Kidney capillary endothelial cell (primary cell): ENCODE data around the gene SIGLEC14.
"Not testable (repeated sequence)": the region's sequence is repeated elsewhere in the genome, so short reads cannot be mapped to it uniquely, and the experiment has no call there.

Source experiments
- DNase-seq: peaks from one replicate; pipeline ENCODE4 v3.0.0-alpha.2; 2018; ENCODE audit warnings: low spot score

SIGLEC14 gene

DNA sequence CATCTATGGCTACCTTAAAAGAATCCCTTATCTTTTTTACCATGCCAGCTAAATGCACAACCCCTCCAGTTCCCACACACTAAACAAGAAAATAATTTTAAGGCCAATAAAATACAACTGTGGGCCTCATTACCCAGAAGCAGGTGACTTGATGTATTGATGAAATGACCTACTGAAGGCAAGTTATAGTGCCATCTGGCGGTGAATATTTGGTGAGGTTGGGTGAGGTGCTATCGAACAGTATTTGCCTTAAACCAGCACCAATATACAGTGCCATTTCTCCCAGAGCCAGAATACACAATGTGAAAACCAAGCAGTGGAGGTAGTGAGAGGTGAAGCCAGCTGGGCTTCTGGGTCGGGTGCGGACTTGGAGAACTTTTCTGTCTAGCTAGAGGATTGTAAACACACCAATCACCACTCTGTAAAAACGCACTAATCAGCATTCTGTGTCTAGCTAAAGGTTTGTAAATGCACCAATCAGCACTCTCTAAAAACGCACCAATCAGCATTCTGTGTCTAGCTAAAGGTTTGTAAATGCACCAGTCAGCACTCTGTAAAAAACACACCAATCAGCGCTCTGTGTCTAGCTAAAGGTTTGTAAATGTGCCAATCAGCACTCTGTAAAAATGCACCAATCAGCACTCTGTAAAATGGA lies 29.4 kb upstream of the SIGLEC14 start:
- not testable (repeated sequence) for DNase-seq

DNA sequence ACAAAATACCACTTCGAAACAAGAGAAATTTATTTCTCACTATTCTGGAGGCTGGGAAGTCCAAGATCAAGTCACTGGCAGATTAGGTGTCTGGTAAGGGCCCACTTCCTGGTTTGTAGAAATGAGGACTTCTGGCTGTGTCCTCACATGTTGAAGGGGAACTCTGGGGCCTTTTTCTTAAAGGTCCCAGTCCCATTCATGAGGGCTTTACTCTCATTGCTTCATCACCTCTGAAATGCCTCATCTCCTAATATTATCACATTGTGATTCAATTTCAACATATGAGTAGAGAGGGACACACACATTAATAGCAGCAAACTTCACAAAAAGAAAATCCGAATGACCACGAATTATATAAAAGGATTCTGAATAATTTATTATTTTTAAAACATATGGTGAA lies 21.6 kb upstream of the SIGLEC14 start:
- no peak for DNase-seq

DNA sequence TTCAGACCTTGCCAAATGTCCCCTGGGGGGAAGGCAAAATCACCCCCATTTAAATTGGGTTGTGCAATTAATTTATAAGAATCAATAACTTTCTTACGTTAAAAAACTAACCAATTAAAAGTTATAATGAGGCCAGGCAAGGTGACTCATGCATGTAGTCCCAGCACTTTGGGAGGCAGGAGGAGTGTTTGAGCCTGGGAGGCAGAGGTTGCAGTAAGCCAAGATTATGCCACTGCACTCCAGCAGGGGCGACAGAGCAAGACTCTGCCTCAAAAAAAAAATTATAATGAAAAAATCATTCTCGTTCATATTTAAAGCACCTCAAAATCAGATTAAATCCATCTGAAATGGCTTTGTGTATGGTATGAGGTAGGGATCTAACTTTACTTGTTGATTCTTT lies 18.4 kb upstream of the SIGLEC14 start:
- DNase-seq: no peak

DNA sequence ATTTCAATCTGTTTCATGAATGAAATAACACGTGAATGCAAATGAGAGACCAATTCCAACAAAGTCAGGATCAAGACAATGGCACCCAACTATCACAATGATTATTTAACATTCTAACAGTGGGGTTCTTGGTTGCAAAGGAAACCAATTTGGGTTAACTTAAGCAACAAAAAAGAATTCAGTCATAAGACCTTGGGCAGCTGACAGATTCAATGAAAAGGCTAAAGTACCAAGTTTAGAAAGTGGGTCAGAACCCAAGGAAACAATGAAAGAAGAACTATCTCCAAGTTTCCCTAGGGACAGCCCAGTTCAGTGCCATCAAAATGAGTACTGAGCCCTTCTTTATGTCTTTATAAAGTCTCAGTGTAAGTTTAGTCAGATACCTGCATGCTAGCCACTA lies 17.5 kb upstream of the SIGLEC14 start:
- no peak for DNase-seq

DNA sequence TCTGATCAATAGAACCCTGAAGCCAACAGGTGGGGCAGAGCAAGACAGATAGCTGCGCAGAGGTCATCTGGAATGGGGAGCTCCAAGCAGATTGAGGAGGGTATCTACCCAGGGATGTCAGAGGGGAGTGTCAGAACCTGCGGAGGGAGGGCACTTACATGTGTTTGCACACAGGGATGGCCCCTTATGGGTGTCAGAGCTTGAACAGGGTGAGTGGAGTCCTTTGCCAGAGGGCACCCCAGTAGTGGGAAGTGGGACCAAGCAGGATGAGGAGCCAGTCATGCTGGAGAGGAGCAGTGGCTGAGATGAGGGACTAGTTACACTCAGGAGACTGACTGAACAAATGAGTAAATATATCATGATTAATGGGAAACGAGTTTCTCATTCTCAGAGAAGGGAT lies 17.0 kb upstream of the SIGLEC14 start:
- no peak for DNase-seq

DNA sequence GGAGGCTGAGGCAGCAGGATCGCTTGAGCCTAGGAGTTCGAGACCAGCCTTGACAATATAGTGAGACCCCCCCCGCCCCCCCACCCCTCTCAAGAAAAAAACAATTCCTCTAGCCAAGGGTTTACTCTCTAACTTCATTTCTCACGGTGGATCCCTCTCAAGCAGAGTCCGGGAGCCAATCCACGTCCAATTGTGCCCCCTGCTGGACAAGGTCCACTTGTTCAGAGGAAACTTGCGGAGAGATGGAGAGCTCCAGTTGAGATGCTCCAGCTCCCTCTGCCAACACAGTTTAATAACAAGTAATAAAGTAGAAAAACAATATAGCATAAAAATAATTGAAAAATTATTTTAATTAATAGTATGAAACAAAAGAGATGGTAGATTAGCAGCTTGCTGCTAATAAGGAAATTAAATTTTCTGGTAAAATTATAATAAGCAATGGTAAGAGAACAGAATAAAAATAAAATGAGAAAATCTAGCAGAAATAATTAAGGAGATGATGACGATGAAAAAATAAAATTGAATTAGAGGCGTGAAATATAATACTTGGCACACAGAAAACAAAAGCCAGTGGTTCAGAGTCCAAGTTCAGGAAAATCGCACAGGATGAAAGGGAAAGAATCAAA lies 14.5 kb upstream of the SIGLEC14 start:
- DNase-seq: peak; percentile 46

DNA sequence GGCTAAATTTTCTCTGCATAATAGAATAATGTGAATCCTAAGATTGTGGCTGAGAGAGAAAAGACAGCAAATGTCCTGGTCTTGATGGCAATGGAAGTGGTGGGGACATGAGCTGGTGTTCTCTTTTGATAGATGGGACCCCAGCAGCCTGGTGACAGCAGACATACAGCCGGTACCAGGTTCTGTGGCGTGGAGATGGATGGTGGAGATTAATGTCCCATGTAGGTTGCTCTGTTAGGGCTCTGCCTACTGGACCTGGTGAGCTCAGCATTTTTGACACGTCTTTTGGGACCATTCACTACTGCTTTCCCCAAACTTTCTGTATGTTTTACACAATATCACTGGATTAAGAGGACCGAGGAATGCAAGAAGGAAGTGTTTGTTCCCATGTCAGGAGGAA lies 8.2 kb upstream of the SIGLEC14 start:
- no peak for DNase-seq

DNA sequence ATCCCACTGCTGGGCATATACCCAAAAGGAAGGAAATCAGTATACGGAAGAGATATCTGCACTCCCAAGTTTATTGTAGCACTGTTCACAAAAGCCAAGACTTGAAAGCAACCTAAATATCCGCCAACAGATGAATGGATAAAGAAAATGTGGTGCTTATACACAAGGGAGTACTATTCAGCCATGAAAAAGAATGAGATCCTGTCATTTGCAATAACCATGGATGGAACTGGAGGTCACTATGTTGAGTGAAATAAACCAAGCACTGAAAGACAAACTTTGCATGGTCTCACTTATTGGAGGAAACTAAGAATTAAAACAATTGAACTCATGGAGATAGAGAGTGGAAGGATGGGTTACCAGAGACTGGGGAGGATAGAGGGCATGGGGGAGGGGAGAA lies 6.5 kb upstream of the SIGLEC14 start:
- DNase-seq: no peak

DNA sequence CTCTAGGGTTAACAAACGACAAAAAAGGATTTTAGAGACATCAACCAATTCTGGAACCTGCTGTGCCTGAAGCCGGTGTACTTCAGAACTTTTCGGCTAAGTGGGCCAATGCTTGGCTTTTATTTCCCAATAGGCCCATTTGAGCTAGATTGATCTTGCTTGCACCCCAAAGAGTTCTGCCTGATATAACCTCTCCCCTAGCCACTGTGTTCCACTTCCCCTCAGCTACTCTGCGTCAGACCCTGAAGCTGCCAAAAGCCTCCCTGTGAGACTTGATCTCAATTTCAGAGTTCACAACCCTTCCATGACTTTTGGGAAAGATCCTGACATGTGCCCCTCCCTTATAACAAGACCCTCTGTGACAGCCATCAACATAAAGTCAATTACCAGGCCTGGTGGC lies 5.6 kb upstream of the SIGLEC14 start:
- DNase-seq: no peak

DNA sequence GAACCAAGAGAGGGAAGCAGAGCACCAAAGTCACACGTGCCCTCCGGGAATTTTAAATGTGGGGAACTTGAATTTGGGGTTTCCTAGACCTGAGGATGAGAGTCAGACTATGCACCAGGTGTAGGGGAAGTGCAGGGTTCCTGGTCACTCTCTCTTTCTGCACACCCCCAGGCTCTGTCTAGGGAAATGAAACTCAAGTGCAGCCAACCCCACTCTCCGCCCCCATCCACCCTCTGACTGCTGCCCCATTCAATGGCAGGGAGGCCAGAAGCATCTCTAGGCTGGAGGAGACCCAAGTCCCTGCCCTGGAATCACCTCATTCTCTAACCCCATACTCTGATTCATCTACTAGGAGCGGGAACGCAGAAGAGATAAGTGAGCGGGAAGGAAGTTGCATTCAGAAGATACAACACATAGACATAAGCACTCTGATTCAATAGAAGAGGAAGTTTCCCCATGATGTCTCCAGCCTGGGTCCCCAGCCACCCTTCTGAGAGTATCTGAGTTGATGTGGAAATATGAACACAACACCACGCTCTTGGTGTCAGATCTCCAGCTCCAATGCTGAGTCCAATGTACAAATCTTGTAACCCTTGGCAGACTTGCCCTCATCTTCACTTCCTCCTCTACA lies 4.7 kb upstream of the SIGLEC14 start:
- no peak for DNase-seq

DNA sequence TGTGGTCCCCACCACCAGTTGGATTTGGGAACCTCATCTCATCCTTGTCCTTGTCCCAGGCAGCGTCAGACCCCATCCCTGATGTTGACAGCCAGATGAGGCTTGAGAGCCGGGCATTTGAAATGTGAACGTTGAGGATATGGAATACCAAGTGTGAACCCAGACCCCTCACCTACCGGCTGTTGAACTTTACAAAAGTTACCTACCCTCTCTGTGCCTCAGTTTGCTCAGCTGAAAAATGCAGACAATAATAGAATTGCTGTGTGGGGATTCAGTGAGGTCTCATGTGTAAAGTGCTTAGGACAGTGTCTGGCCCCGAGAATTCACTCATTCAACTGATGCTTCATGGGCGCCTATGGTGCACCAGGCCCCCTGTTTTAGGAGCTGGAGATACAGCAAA lies 693 bp upstream of the SIGLEC14 start:
- DNase-seq: no peak

DNA sequence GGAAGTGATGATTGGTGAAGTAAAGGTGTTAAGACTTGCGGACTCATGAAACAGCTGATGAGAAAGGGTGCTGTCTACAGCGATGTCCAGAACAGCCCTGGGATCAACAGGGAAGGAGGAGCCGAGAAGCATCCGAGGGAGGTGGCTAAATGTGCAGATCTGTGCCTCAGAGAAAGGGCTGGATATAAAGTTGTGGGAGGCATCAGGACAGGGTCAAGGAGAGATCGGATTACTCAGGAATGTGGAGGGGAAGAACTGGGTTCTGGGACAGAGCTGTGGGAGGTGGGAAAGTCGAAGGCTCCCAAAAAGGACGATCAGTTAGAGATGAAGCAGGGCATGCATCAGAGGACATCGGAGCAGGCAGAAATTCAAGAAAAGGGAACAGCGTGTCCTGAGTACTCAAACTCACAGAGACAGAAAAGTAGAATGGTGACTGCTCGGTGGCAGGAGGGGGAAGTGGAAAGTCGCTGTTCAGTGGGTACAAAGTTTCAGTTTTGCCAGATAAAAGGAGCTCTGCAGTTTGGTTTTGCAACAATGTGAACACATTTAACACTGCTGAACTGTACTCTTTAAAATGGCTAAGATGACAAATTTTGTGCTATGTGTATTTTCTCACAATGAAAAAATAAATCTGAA lies 1.9 kb downstream of the SIGLEC14 start:
- no peak for DNase-seq

DNA sequence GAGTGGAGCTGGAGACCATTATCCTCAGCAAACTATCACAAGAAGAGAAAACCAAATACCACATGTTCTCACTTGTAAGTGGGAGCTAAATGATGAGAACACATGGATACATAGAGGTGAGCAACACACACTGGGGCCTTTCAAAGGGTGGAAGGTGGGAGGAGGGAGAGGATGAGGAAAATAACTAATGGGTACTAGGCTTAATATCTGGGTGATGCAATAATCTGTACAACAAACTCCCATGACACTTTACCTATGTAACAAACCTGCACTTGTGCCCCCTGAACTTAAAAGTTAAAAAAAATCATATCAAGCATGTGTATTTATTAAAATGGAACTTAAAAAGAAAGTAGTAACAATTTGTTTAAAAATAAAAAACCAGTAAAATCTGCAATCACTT lies 5.0 kb downstream of the SIGLEC14 start:
- no peak for DNase-seq

DNA sequence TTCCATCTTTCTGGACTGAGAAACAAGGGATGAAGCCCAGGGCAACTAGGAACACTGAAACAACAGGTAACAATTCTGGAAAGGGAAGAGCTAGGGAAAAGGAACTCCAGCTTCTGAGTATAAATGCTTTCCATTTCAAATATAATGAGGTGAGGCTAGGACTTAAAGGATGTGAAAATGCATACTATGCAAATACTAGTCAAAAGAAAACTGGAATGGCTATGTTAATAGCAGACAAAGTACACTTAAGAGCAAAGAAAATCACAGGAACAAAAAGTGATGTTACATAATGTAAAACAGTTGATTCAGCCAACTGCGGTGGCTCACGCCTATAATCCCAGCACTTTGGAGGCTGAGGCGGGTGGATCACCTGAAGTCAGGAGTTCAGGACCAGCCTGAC lies 6.2 kb downstream of the SIGLEC14 start:
- DNase-seq: no peak

DNA sequence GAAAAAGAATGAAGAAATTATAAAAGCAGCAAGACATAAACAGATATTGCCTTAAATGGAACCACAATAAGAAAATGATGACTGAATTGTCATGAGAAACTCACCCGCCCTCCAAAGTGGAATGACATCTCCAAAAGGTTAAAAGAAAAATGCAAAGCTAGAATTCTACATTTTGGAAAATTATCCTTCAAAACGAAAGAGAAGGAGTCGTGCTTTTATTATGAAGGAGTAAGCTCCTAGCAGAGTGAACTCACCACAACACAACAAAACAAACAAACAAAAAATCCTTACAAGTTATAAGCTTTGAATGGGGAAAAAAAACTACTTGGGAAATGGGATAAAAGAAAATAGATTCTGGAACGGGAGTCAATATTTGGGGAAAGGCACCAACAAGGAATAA lies 6.7 kb downstream of the SIGLEC14 start:
- no peak for DNase-seq

DNA sequence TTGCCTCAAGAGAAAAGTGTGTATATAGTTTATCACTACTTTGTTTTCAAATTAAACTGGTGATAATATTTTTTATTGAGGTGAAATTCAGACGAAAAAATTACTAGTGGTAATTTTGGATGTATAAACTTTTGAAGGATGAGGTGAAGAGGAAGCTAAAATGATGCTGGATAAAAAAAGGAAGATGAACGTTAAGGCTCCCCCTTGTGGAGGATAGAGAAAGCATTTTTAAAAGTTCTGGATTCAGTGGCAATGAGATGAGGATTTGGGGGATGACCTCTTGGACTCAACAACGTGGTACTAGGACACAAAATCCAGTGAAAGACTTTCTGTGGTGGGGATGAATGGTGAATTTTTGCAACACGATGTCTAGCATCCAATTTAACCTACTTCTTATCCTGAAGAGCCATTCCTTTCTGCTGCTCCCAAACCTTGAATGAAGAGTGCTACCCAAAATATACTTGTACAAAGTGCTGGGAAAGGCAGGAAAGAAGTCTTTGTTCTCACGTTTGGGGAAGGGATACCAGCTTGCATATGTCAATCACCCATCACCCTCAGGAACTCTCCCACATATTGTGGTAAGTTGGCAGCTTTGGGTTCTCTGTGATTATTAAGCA lies 9.2 kb downstream of the SIGLEC14 start:
- peak; percentile 20 for DNase-seq

DNA sequence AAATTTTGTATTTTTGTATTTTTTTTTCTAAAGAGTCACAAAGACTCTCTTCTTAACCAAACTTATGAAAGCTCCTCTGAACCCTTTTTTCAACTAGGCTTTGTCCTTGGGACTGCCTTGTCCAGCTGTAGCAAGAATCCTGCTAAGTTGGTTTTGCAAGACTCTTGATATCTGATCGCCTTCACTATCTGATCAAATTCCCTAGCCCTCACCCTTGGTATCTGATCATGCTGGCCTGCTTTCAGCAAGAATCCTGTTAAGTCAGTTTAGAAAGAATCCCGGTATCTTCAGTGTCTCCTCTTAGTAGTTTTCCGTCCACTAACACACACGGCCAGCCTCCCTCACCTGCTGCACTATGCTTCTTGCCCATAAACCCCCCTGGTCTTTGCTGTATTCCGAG lies 14.5 kb downstream of the SIGLEC14 start:
- DNase-seq: no peak

DNA sequence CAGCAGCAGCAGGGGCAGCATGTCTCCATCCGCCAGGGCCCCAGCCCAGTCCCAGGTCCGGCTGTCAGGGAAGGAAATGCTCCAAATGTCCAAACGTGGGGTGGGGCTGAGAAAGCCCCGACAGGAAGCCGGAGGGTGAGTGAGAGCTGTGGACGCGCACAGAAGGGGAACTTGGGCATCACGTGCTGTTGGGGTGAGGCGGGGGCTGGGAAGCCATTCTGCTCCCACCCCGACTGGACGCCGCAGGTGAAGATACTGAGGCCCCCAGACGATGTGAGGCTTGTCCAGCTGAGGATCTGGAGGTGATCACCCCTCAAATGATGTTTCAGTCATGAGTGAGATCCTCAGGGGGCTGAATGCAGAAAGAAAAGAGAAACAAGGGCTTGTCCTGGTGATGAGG lies 16.3 kb downstream of the SIGLEC14 start, which contains the start of gene SIGLEC5:
TSS of gene SIGLEC5 (minus strand) at position 87 of the 400 bp plus-strand sequence. CDS start at position 21, 66 bp downstream.
- DNase-seq: not testable (repeated sequence)

DNA sequence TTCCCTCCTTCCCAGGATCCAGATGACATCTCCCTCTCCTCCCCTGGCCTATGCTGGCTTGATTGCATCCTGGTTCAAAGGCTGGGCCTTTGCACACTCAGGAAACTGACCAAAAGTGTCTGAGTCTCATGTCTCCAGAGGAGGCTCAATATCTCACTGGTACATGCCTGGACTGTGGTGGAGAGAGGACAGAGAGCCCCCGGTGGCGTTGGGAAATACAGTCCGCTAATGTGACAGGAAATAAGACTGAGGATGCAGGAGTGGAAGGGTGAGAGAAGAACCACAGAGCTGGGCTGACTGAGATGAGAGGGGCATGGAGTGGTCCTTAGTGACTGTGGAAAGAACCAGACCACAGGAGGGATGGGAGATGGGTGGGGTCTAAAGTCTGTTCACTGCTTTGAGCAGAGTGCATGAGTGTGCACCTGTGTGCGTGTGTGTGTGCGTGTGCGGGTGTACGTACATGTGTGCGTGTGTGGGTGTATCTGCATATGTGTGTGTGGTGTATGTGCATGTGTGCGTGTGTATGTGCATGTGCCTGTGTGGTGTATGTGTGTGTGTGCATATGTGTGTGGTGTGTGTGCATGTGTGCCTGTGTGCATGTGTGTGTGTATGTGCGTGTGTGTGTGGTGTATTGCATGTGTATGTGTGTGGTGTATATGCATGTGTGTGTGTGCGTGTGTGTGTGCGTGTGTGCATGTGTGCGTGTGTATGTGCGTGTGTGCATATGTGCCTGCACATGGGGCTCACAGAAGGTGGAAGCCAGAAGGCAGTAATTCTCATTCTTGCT lies 18.3 kb downstream of the SIGLEC14 start:
- no peak for DNase-seq

DNA sequence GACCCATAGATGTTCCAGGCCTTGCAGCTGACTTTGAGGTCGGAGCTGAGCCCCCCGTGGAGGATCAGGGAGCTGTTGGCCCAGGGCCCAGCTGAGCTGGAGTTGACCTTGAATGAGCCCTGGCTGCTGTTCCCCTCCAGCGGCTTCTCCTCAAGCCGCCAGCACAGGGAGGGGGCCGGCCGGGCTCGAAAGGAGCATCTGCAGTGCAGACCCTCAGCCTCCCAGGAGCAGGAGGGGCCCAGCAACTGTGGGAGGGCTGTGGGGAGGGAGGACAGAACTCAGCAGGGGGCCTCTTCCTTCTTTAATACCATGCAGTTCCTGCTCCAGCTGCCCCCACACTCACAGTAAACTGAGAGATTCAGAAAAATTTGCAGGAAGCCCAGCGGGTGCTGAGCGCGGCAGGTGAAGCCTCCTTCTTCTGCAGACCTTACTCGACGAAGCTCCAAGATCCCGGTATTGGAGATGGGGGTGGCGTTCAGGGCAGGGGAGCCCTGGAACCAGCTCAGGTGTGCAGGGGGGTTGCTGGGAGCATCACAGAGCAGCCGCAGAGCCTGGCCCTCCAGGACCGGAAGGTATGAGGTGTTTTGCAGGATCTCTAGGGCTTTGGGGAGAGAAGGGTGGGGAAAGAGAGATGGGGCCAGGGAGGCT lies 19.0 kb downstream of the SIGLEC14 start:
- no peak for DNase-seq

DNA sequence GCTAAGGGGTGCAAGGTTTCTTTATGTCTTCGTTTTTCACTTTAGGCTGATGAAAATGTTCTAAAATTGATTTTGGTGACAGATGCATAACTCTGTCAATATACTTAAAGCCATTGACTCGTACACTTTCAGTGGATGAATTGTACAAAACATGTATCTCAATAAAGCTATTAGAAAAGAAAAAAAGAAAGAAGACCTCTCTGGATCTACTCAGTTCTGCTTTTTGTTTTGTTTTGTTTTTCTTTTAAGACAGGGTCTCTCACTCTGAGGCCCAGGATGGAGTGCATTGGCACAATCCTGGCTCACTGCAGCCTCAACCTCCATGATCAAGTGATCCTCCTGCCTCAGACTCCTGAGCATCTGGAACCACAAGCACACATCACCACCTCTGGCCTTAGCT lies 19.9 kb downstream of the SIGLEC14 start:
- no peak for DNase-seq
